ENCODE data around the gene DST. TPM values are rescaled to one million over a fixed set of nuclear protein-coding genes. Genes with fewer than 3 reads are reported as not detected.

DST gene
- total and polyA plus RNA-seq, 2 of the 4 experiments (the other 2 are of a cell fraction), result 97.7 to 452 TPM

DNA sequence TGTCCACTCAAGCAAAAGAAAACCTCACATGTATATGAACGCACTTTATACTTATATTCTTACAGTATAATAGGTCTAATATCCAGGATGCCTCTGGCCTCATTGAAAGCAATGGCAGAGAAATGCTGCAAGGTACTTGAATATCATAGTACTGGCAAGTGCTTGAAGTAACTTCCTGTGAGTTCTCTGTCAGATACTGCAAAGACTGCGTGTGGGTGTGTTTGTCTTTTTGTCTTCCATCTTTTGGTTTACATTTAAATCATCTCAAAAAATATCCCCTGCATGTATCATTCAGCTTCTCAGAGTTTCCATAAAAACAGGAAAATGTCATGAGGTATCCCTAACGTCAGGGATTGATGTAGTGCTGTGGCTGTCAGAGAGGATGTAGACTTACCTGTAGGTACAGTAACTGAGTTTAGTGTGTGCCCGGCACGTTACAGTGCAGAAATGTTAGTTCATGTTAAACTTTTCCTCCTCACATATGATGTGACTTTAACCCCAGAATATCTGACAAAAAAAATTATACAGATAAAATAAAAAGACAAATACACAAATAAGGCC, 184.3 kb downstream of the DST start:
- H4K8ac ChIP-seq (ENCODE audit: low read depth in 2 of 2, low read length in 2 of 2), result no peak overlapping the region
- CTCF ChIA-PET, result no interaction called here
- H4K91ac ChIP-seq (ENCODE audit: insufficient read depth, low read depth, low read length), result no peak overlapping the region
- in situ Hi-C loops (cut with MboI; ENCODE audit: low sequenced_read_pairs) (no loop called here), dilution Hi-C loops (cut with HindIII; ENCODE audit: low sequenced_read_pairs, unreplicated experiment) (no loop called here), intact Hi-C loops (cut with micrococcal nuclease) (no loop called here)
- no peak overlapping the region for H2BK120ac ChIP-seq (ENCODE audit: low read depth, low read length)
- H2BK20ac ChIP-seq (ENCODE audit: low read depth, low read length), result no peak overlapping the region
- 0 out of 2 replicates have a peak, but pooled peaks cover 2% of the 10 kb centered on the region for H3K9me1 ChIP-seq (ENCODE audit: insufficient read depth, low read length)
- no peak overlapping the region for H3K56ac ChIP-seq (ENCODE audit: extremely low read depth, insufficient read depth, low read length)
- no peak overlapping the region for H2BK5ac ChIP-seq (ENCODE audit: low read depth, low read length, poor library complexity, severe bottlenecking)
- no peak overlapping the region for H3K23ac ChIP-seq (ENCODE audit: low read depth, low read length)
- no peak overlapping the region for H3K4me3 ChIP-seq (ENCODE audit: insufficient read depth, low read depth, low read length)
- ATAC-seq (ENCODE audit: low read depth) (no peak), DNase-seq (no peak)
- H2BK15ac ChIP-seq (ENCODE audit: low read depth, low read length), result no peak overlapping the region
- H2AK9ac ChIP-seq (replicated peaks; ENCODE audit: low read depth, low read length, poor library complexity), result no peak overlapping the region
- no peak overlapping the region for H3K14ac ChIP-seq (replicated peaks; ENCODE audit: low read depth, low read length)
- peaks cover 4 to 9% of the 10 kb centered on the region in 2 experiments; a peak in 1 of 4 replicates for H3K79me1 ChIP-seq (ENCODE audit: low read depth in 1 of 2, low read length in 2 of 2)
- no peaks in the 10 kb centered on the region for H4K20me1 ChIP-seq (ENCODE audit: insufficient read depth, low read length)
- no peak overlapping the region for H4K5ac ChIP-seq (ENCODE audit: low read depth, low read length)
- TSS peak; percentile 97 for BruUV-seq (replicated peaks)
- POLR2A ChIA-PET (ENCODE audit: unreplicated experiment), result no interaction called here
- no CpG with 5 or more reads among the region's 5 CpGs for WGBS, 2 experiments (ENCODE audit: extremely low coverage in 2 of 2, insufficient read length in 1 of 2)
- H3K9me3 ChIP-seq (ENCODE audit: control insufficient read depth, insufficient read depth, low read length), result no peaks in the 10 kb centered on the region
- H3K36me3 ChIP-seq (ENCODE audit: control insufficient read depth, insufficient read depth, low read length), result peaks cover 39% of the 10 kb centered on the region
- no peak overlapping the region for H2AFZ ChIP-seq (replicated peaks; ENCODE audit: low read length, poor library complexity)
- no peak overlapping the region for H3K18ac ChIP-seq (ENCODE audit: low read depth, low read length)
- no peak overlapping the region for H3K27ac ChIP-seq (ENCODE audit: insufficient read depth, low read length)
- TF ChIP-seq MAZ (IDR thresholded peaks at IDR 0.05; ENCODE audit: borderline replicate concordance, low read depth, low read length), result no peak
- TF ChIP-seq POLR2A (IDR thresholded peaks at IDR 0.05; ENCODE audit: low read depth, low read length), result no peak
- TF ChIP-seq MAFK (IDR thresholded peaks at IDR 0.05; ENCODE audit: low read depth, low read length), result no peak
- no peaks in the 10 kb centered on the region for H3K4me1 ChIP-seq (ENCODE audit: control insufficient read depth, insufficient read depth, low read length)
- H3K4me2 ChIP-seq (ENCODE audit: low read depth, low read length), result no peak overlapping the region
- no peak overlapping the region for H3K9ac ChIP-seq (ENCODE audit: low read depth, low read length)
- no peak overlapping the region for H3K4ac ChIP-seq (ENCODE audit: low read depth, low read length)
- no peaks in the 10 kb centered on the region for H3K27me3 ChIP-seq (ENCODE audit: control insufficient read depth, insufficient read depth, low read length)
- H2AK5ac ChIP-seq (ENCODE audit: low read depth, low read length), result no peak overlapping the region
